Endothelial cell of coronary artery (primary cell): ENCODE measurements around the gene CDY1. TPM values are rescaled to one million over a fixed set of nuclear protein-coding genes. Genes with fewer than 3 reads are reported as not detected.

Experiments used
- total RNA-seq: library from RNA; depleted of rRNA; stranded (reverse); fragments of >200 nt; gene quantifications from 2 replicates; pipeline ENCODE4 v1.2.3, GENCODE V29; 2014

The CDY1 gene, protein sequence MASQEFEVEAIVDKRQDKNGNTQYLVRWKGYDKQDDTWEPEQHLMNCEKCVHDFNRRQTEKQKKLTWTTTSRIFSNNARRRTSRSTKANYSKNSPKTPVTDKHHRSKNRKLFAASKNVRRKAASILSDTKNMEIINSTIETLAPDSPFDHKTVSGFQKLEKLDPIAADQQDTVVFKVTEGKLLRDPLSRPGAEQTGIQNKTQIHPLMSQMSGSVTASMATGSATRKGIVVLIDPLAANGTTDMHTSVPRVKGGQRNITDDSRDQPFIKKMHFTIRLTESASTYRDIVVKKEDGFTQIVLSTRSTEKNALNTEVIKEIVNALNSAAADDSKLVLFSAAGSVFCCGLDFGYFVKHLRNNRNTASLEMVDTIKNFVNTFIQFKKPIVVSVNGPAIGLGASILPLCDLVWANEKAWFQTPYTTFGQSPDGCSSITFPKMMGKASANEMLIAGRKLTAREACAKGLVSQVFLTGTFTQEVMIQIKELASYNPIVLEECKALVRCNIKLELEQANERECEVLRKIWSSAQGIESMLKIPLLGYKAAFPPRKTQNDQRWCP
- not detected in 2 replicates for total RNA-seq

GRCh38 chrY:25621817-25622216 lies at the start of gene CDY1:
TSS of gene CDY1 (plus strand) at chrY:25622117. CDS start at chrY:25622443, 326 bp downstream.

